ENCODE results near the gene ADM5.

GRCh38 chr19:49739098-49739497, 49.7 kb downstream of the ADM5 start:
- TF ChIP-seq POLR2A (IDR thresholded peaks at IDR 0.05) (no peak), POLR2AphosphoS5 (IDR thresholded peaks at IDR 0.05) (no peak)
- TF ChIP-seq, protein P1, sequence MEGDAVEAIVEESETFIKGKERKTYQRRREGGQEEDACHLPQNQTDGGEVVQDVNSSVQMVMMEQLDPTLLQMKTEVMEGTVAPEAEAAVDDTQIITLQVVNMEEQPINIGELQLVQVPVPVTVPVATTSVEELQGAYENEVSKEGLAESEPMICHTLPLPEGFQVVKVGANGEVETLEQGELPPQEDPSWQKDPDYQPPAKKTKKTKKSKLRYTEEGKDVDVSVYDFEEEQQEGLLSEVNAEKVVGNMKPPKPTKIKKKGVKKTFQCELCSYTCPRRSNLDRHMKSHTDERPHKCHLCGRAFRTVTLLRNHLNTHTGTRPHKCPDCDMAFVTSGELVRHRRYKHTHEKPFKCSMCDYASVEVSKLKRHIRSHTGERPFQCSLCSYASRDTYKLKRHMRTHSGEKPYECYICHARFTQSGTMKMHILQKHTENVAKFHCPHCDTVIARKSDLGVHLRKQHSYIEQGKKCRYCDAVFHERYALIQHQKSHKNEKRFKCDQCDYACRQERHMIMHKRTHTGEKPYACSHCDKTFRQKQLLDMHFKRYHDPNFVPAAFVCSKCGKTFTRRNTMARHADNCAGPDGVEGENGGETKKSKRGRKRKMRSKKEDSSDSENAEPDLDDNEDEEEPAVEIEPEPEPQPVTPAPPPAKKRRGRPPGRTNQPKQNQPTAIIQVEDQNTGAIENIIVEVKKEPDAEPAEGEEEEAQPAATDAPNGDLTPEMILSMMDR (IDR thresholded peaks at IDR 0.05): no peak
